ENCODE results near the gene CD52. TPM values are rescaled to one million over a fixed set of nuclear protein-coding genes. Genes with fewer than 3 reads are reported as not detected.
"Not testable (repeated sequence)": the region's sequence is repeated elsewhere in the genome, so short reads cannot be mapped to it uniquely, and the experiment has no call there.

The CD52 gene
- total and polyA plus RNA-seq, 3 donors from 2014 or later = 3.0 to 23.8 TPM; not detected in 1

DNA sequence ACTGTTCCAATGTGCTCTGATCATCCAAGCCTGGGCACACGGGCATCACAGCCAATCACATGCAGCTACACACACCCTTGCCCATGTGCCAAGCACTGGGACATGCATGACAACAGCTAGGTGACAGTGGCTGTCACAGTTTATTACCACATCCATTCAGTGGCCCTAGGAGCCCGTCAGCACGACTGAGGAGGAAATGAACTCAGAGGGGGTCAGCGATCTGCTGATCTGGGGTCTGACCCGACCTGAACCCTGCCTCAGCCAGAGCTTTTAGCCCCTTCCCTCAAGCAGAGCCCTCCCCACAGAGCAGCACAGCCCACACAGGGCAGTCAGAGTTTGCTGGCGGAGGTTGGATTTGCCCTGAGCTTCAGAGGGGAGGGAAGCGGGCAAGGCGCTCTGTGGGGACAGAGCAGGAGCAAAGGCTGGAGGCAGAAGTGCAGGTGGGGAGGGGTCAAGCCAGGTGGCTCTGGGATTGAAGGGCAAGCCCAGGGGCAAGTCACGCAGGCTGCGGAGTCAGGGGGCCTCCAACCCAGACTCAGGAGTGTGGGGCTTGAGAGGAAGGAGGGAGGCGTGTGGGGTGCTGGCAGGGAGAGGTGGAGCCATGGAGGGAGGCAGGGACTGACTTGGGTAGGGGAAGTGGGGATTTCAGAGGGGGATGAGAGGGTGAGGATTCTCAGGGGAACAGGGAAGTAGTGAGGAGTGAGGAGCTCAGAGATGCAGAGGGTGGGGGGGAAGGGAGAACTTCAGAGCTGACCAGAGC lies 27.5 kb upstream of the CD52 start:
- H3K27me3 ChIP-seq = no peaks in the 10 kb centered on the region
- no peaks in the 10 kb centered on the region for H3K9me3 ChIP-seq
- intact Hi-C loops (cut with DNase I; ENCODE audit: low total_unique reads) = no loop called here
- WGBS, 2 donors = 79 to 86% methylated on average over 7 to 11 of the region's 11 CpGs
- no peak overlapping the region for H3K27ac ChIP-seq
- no peaks in the 10 kb centered on the region for H3K36me3 ChIP-seq (ENCODE audit: low read depth, missing control alignments)
- H3K4me3 ChIP-seq = no peak overlapping the region
- H3K4me1 ChIP-seq = no peaks in the 10 kb centered on the region
- TF ChIP-seq POLR2A (IDR thresholded peaks at IDR 0.05) = no peak
- TF ChIP-seq, protein P1, sequence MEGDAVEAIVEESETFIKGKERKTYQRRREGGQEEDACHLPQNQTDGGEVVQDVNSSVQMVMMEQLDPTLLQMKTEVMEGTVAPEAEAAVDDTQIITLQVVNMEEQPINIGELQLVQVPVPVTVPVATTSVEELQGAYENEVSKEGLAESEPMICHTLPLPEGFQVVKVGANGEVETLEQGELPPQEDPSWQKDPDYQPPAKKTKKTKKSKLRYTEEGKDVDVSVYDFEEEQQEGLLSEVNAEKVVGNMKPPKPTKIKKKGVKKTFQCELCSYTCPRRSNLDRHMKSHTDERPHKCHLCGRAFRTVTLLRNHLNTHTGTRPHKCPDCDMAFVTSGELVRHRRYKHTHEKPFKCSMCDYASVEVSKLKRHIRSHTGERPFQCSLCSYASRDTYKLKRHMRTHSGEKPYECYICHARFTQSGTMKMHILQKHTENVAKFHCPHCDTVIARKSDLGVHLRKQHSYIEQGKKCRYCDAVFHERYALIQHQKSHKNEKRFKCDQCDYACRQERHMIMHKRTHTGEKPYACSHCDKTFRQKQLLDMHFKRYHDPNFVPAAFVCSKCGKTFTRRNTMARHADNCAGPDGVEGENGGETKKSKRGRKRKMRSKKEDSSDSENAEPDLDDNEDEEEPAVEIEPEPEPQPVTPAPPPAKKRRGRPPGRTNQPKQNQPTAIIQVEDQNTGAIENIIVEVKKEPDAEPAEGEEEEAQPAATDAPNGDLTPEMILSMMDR (IDR thresholded peaks at IDR 0.05) = no peak
- DNase-seq = no peak

DNA sequence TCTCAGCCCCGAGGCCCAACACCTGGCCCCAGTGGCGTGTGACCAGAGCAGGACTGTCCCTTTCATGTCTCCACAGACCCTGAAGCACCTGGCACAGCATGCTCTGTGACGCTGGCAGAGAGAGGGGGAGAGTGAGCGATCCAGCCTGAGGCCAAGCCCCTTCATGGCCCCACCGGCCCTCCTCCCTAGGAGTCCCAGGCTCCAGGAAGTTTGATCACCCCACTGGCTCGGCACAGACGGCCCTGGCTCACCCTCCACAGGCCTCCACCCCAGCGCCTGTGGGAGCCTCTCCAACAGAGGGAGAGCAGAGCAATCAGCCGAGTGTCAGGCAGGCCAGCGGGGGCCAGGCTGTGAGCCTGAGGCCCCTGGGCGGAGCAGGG lies 26.9 kb upstream of the CD52 start:
- no peak overlapping the region for H3K4me3 ChIP-seq
- intact Hi-C loops (cut with DNase I; ENCODE audit: low total_unique reads) = no loop called here
- no peaks in the 10 kb centered on the region for H3K36me3 ChIP-seq (ENCODE audit: low read depth, missing control alignments)
- WGBS, 2 donors = 83 to 93% methylated on average over 5 to 11 of the region's 11 CpGs
- DNase-seq = no peak
- no peaks in the 10 kb centered on the region for H3K27me3 ChIP-seq
- TF ChIP-seq, protein P1 (IDR thresholded peaks at IDR 0.05) = no peak
- no peak for TF ChIP-seq POLR2A (IDR thresholded peaks at IDR 0.05)
- H3K4me1 ChIP-seq = no peaks in the 10 kb centered on the region
- no peak overlapping the region for H3K27ac ChIP-seq
- H3K9me3 ChIP-seq = no peaks in the 10 kb centered on the region

DNA sequence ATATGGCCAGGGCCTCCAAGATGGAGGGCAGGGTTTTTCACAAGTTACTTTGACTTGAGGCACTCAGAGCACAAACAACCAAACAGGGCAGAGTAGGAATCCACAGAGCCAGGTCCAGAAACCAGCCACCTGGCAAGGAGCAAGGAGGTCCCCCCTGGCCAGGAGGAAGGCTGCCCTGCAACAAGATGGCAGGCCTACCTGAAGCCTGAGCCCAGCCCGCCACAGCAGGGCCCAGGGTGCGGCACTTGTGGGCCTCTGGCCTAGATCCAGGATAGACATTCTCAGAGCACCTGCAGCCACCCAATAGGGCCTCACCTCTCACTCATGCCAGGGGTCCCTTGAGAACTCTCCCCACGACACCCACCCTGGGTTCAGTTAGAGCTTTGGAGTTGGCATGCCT lies 26.3 kb upstream of the CD52 start:
- Histone ChIP-seq H3K36me3 (ENCODE audit: low read depth, missing control alignments) (no peaks in the 10 kb centered on the region), H3K27me3 (no peaks in the 10 kb centered on the region), H3K27ac (no peak overlapping the region), H3K4me1 (no peaks in the 10 kb centered on the region), H3K9me3 (no peaks in the 10 kb centered on the region), H3K4me3 (no peak overlapping the region)
- intact Hi-C loops (cut with DNase I; ENCODE audit: low total_unique reads) = no loop called here
- TF ChIP-seq, protein P1 (IDR thresholded peaks at IDR 0.05) = no peak
- TF ChIP-seq POLR2A (IDR thresholded peaks at IDR 0.05) = no peak
- DNase-seq = no peak
- 93 to 100% methylated on average over 1 to 3 of the region's 3 CpGs for WGBS, 2 donors

DNA sequence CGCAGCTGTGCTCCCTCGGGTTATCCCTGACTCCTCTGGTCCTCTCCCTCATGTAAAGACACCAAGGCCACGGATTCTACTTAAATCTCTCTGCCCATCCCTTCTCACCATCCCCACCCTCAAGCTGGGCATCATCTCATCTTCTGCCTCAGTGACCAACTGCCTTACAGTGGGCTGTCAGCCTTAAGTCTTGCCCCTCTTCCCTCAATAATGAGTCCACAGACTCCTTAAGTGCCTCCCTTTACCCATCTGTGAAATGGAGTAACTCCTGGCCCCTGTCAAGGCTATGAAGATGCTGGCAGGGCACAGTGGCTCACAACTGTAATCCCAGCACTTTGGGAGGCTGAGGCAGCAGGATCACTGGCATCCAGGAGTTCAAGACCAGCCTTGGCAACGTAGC lies 25.8 kb upstream of the CD52 start:
- Histone ChIP-seq H3K36me3 (ENCODE audit: low read depth, missing control alignments) (no peaks in the 10 kb centered on the region), H3K27ac (no peak overlapping the region), H3K4me1 (no peaks in the 10 kb centered on the region), H3K4me3 (no peak overlapping the region), H3K9me3 (no peaks in the 10 kb centered on the region), H3K27me3 (no peaks in the 10 kb centered on the region)
- intact Hi-C loops (cut with DNase I; ENCODE audit: low total_unique reads) = no loop called here
- TF ChIP-seq, protein P1 (IDR thresholded peaks at IDR 0.05) = no peak
- TF ChIP-seq POLR2A (IDR thresholded peaks at IDR 0.05) = no peak
- 88 to 92% methylated on average over 4 of the region's 4 CpGs for WGBS, 2 donors
- DNase-seq = no peak

DNA sequence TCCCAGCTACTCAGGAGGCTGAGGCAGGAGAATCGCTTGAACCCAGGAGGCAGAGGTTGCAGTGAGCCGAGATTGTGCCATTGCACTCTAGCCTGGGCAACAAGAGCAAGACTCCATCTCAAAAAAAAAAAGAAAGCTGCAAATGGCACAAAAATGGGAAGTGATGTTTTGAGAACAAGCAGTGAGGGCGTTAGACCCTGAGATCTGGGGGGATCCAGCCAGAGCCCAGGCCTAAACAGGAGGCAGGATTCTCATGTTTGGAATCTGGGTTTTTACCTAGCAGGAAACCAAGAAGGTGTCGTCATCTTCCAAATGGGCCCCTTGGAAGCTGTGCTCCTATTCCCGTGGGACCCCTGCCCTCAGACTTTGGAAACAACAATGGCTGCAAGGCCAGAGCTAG lies 25.0 kb upstream of the CD52 start:
- H3K27me3 ChIP-seq; intact Hi-C loops (cut with DNase I; ENCODE audit: low total_unique reads); H3K27ac ChIP-seq; DNase-seq; H3K9me3 ChIP-seq; H3K4me3 ChIP-seq; H3K4me1 ChIP-seq; H3K36me3 ChIP-seq (ENCODE audit: low read depth, missing control alignments): not testable (repeated sequence)
- whole genome bisulfite sequencing, 2 donors = 87 to 90% methylated on average over 5 of the region's 5 CpGs

All from testis (tissue), 3 donors.